Subcutaneous adipose tissue (tissue), 4 donors: Measurements from ENCODE around the gene LRCOL1. TPM values are rescaled to one million over a fixed set of nuclear protein-coding genes. Genes with fewer than 3 reads are reported as not detected.

ENCODE experiments used
- CTCF ChIP-seq: fragments of 450-650 bp; IDR thresholded peaks from one replicate; pipeline ENCODE4 v1.5.1; 2016; ENCODE audit warnings: low read depth, mild to moderate bottlenecking, control low read depth, antibody characterized with exemption, moderate library complexity
- small RNA-seq: library from RNA; depleted of rRNA; stranded (forward); fragments of <200 nt; gene quantifications from one replicate; pipeline ENCODE3, GENCODE V24; 2016
- total RNA-seq, 4 donors: library from RNA; depleted of rRNA; stranded (reverse); fragments of >200 nt; gene quantifications; one replicate each; pipeline ENCODE4 v1.1.0, GENCODE V29; 2016

LRCOL1 gene
- total RNA-seq, 4 donors from 2014 or later: 2.1 TPM; not detected in 3

DNA sequence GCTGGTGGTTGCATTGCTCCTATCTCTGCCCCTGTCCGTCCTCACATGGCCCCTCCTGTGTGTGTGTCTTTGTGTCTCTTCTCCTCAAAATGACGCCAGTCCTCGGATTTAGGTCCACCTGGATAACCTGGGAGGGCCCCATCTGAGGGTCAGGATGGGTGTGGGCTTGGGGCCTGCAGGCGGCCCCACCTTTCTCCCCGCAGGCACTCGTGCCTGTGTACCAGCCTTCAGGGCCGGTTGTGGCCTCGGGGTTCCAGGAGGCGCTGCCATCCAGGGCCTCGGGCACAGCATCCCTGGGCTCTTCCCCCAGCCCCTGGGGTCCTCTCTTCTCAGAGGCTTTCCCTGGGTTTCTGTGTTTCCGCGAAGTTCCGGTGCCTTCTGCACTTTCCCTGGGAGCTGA is 54.7 kb downstream of the LRCOL1 start:
- no peak for TF ChIP-seq CTCF

GRCh38 chr12:132554845-132555630 is 55.3 kb downstream of the LRCOL1 start:
- no peak for TF ChIP-seq CTCF

Small RNAs within 50 kb of the gene (small RNA-seq; reads per million reads assigned to genes)
- gene MIR6763: not detected

Other genes with a start within 250 kb of the LRCOL1 start
- 1 to 10 TPM; 2.4 to 8.5 (median 5.0) TPM for gene FBRSL1, start 120.4 kb downstream of the LRCOL1 start, total RNA-seq
- not detected for gene P2RX2, start 8.2 kb upstream of the LRCOL1 start, total RNA-seq
- gene POLE, start 76.8 kb upstream of the LRCOL1 start, total RNA-seq: 10 to 100 TPM; 28.2 to 98.5 (median 30.0) TPM
- 10 to 100 TPM; 22.8 to 87.0 (median 40.3) TPM for gene PXMP2, start 77.0 kb upstream of the LRCOL1 start, total RNA-seq
- gene PGAM5, start 100.3 kb upstream of the LRCOL1 start, total RNA-seq: 10 to 100 TPM in 2 of 4 donors, 1 to 10 TPM in 2; 7.3 to 12.1 (median 10.6) TPM
- gene ANKLE2, start 151.2 kb upstream of the LRCOL1 start, total RNA-seq: 10 to 100 TPM; 66.0 to 77.2 (median 75.4) TPM
- 10 to 100 TPM; 45.9 to 86.8 (median 60.4) TPM for gene GOLGA3, start 218.3 kb upstream of the LRCOL1 start, total RNA-seq